GM23248 (cell line): Measurements from ENCODE around the gene STX8.

Experiments
- EZH2 ChIP-seq: fragments of 200-600 bp; sonication (generic); IDR thresholded peaks from 2 replicates; pipeline ENCODE4 v1.6.1; 2018; ENCODE audit warnings: antibody characterized with exemption, mild to moderate bottlenecking; ENCODE audit not compliant: insufficient read depth, poor library complexity, severe bottlenecking
- EZH2phosphoT487 ChIP-seq: fragments of 200-600 bp; sonication (generic); IDR thresholded peaks from 2 replicates; pipeline ENCODE4 v1.6.1; 2018; ENCODE audit warnings: antibody characterized with exemption, moderate library complexity, mild to moderate bottlenecking, low read depth; ENCODE audit not compliant: insufficient read depth

- TF ChIP-seq EZH2phosphoT487 (no peak), EZH2 (no peak)
Measured at GRCh38 chr17:9549215-9549614, 26.4 kb downstream of the STX8 start.
